ENCODE results near the gene NAV1.

The NAV1 gene

GRCh38 chr1:201551096-201551495 is 12.2 kb downstream of the NAV1 start:
- no peak for DNase-seq (ENCODE audit: low read depth in 2 of 2)

GRCh38 chr1:201551877-201552731 is 13.2 kb downstream of the NAV1 start:
- DNase-seq (ENCODE audit: low read depth in 2 of 2): no peak

- no peak for DNase-seq (ENCODE audit: low read depth in 2 of 2)
These were observed 14.0 kb downstream of the NAV1 start for GRCh38 chr1:201552941-201553351.

GRCh38 chr1:201553496-201554189 is 14.7 kb downstream of the NAV1 start:
- DNase-seq (ENCODE audit: low read depth in 2 of 2): no peak

GRCh38 chr1:201554190-201554600 is 15.3 kb downstream of the NAV1 start:
- no peak for DNase-seq (ENCODE audit: low read depth in 2 of 2)

- DNase-seq (ENCODE audit: low read depth in 2 of 2): no peak
These were observed 16.1 kb downstream of the NAV1 start for GRCh38 chr1:201554789-201555592.

- DNase-seq (ENCODE audit: low read depth in 2 of 2): no peak
These were observed 16.6 kb downstream of the NAV1 start for GRCh38 chr1:201555593-201555945.

GRCh38 chr1:201556841-201557571 is 18.1 kb downstream of the NAV1 start:
- no peak for DNase-seq (ENCODE audit: low read depth in 2 of 2)

GRCh38 chr1:201557572-201557958 is 18.6 kb downstream of the NAV1 start:
- no peak for DNase-seq (ENCODE audit: low read depth in 2 of 2)

- peak; percentile 17 to 20 for DNase-seq (ENCODE audit: low read depth in 2 of 2)
These were observed 20.8 kb downstream of the NAV1 start for GRCh38 chr1:201559679-201560162.

- no peak for DNase-seq (ENCODE audit: low read depth in 2 of 2)
These were observed 21.6 kb downstream of the NAV1 start for GRCh38 chr1:201560328-201561194.

- no peak for DNase-seq (ENCODE audit: low read depth in 2 of 2)
These were observed 22.3 kb downstream of the NAV1 start for GRCh38 chr1:201561195-201561564.

GRCh38 chr1:201561601-201562000 is 22.7 kb downstream of the NAV1 start:
- DNase-seq (ENCODE audit: low read depth in 2 of 2): no peak

GRCh38 chr1:201562257-201562656 is 23.3 kb downstream of the NAV1 start:
- no peak for DNase-seq (ENCODE audit: low read depth in 2 of 2)

GRCh38 chr1:201562659-201563405 is 23.9 kb downstream of the NAV1 start:
- no peak for DNase-seq (ENCODE audit: low read depth in 2 of 2)

- DNase-seq (ENCODE audit: low read depth in 2 of 2): no peak
These were observed 24.5 kb downstream of the NAV1 start for GRCh38 chr1:201563406-201563780.

GRCh38 chr1:201563941-201564340 is 25.0 kb downstream of the NAV1 start:
- no peak for DNase-seq (ENCODE audit: low read depth in 2 of 2)

- no peak for DNase-seq (ENCODE audit: low read depth in 2 of 2)
These were observed 26.2 kb downstream of the NAV1 start for GRCh38 chr1:201565024-201565730.

Measured in stimulated activated CD8-positive, alpha-beta memory T cell treated with anti-CD3 and anti-CD28 coated beads, Interleukin-15, amount 100 ng/mL, for 4 hours (primary cell).